A673 (cell line): ENCODE data around the gene ICOSLG. TPM values are rescaled to one million over a fixed set of nuclear protein-coding genes. Genes with fewer than 3 reads are reported as not detected.

Experiments
- BruUV-seq: library from RNA; stranded (reverse); fragments of 400-500 nt; replicated peaks from 2 replicates; lab custom pipeline; 2021; lab: Mats Ljungman, UMichigan
- CTCF ChIA-PET: fragments of 300-600 bp; sonication (Branson Sonifier 250); formaldehyde crosslinking; loops from one replicate; lab custom pipeline; 2022; ENCODE audit warnings: antibody characterized with exemption; lab: Charles Lee
- POLR2A ChIA-PET: fragments of 300-600 bp; sonication (Branson Sonifier 250); formaldehyde crosslinking; loops from one replicate; lab custom pipeline; 2022; ENCODE audit warnings: antibody characterized with exemption; ENCODE audit not compliant: low non-redundant PET; lab: Charles Lee
- DNase-seq: peaks from one replicate; pipeline ENCODE4 v3.0.0-alpha.2; 2015; ENCODE audit warnings: low spot score
- H3K27ac ChIP-seq: fragments of 200-600 bp; sonication (generic); 2 replicates; pipeline ENCODE4 v1.5.1; 2016; ENCODE audit warnings: mixed run types, low read depth, mild to moderate bottlenecking, mixed read lengths, antibody characterized with exemption, low read length; ENCODE audit not compliant: poor library complexity, severe bottlenecking
- H3K27me3 ChIP-seq: fragments of 200-600 bp; sonication (generic); replicated peaks from 2 replicates; pipeline ENCODE4 v1.6.1; 2017; ENCODE audit warnings: mixed run types, low read depth, mild to moderate bottlenecking, mixed read lengths, antibody characterized with exemption, low read length; ENCODE audit not compliant: insufficient read depth, poor library complexity
- H3K36me3 ChIP-seq: fragments of 200-600 bp; sonication (generic); 2 replicates; pipeline ENCODE4 v1.6.1; 2016; ENCODE audit warnings: mixed run types, mild to moderate bottlenecking, mixed read lengths, antibody characterized with exemption, low read length; ENCODE audit not compliant: insufficient read depth, poor library complexity, severe bottlenecking
- H3K4me1 ChIP-seq: fragments of 200-600 bp; sonication (generic); 2 replicates; pipeline ENCODE4 v1.6.1; 2017; ENCODE audit warnings: mixed run types, mild to moderate bottlenecking, mixed read lengths, antibody characterized with exemption, low read length; ENCODE audit not compliant: insufficient read depth, poor library complexity, severe bottlenecking
- H3K4me3 ChIP-seq: fragments of 200-600 bp; sonication (generic); 2 replicates; pipeline ENCODE4 v1.5.1; 2016; ENCODE audit warnings: low read depth, mixed run types, mild to moderate bottlenecking, mixed read lengths, low read length; ENCODE audit not compliant: poor library complexity, severe bottlenecking
- H3K9me3 ChIP-seq: fragments of 200-600 bp; sonication (generic); 2 replicates; pipeline ENCODE4 v1.6.1; 2016; ENCODE audit warnings: mixed run types, low read depth, mild to moderate bottlenecking, mixed read lengths, antibody characterized with exemption, low read length; ENCODE audit not compliant: poor library complexity, severe bottlenecking
- EZH2 ChIP-seq: fragments of 200-600 bp; sonication (generic); IDR thresholded peaks from 2 replicates; pipeline ENCODE4 v1.6.1; 2017; ENCODE audit warnings: borderline replicate concordance, low read depth, mild to moderate bottlenecking, mixed read lengths, antibody characterized with exemption, low read length; ENCODE audit not compliant: poor library complexity, severe bottlenecking
- intact Hi-C: fragments of 100-400 bp; cut with micrococcal nuclease; formaldehyde crosslinking; loops from one replicate; pipeline ENCODE4 v1.10.0; 2022; ENCODE audit not compliant: unreplicated experiment
- total RNA-seq: library from RNA; stranded (reverse); gene quantifications from 2 replicates; pipeline ENCODE4 v1.2.3, GENCODE V29; 2021
- TF ChIP-seq, protein P1 (sequence below): fragments of 300-800, 200-600 bp; sonication (generic); conservative IDR thresholded peaks from 2 replicates; pipeline ENCODE4 v1.5.1; 2017; ENCODE audit warnings: low read depth, mild to moderate bottlenecking, antibody characterized with exemption, low read length, moderate library complexity, mixed read lengths

ICOSLG gene
- total RNA-seq, 1 experiment from 2014 or later = 0.69 TPM

DNA sequence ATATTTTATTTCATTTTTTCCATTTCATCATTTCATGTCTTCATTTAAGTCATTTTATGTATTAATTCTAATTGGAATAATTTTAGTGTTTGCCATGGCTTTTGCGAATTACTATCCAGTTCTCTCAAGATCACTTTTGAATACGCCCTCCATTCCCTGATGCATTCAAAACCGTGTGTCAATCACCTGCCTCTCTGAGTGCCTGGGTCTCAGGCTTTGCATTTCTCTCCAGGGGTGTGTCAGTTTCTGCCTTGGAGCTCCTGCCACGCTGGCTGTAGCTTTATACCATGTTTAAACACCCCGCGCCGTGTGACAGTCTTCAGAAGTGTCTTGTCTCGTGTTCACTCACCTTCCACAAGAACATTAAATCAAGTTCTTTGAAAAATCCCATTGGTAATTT lies 28.3 kb upstream of the ICOSLG start:
- no peak for TF ChIP-seq EZH2
- TF ChIP-seq, protein P1, sequence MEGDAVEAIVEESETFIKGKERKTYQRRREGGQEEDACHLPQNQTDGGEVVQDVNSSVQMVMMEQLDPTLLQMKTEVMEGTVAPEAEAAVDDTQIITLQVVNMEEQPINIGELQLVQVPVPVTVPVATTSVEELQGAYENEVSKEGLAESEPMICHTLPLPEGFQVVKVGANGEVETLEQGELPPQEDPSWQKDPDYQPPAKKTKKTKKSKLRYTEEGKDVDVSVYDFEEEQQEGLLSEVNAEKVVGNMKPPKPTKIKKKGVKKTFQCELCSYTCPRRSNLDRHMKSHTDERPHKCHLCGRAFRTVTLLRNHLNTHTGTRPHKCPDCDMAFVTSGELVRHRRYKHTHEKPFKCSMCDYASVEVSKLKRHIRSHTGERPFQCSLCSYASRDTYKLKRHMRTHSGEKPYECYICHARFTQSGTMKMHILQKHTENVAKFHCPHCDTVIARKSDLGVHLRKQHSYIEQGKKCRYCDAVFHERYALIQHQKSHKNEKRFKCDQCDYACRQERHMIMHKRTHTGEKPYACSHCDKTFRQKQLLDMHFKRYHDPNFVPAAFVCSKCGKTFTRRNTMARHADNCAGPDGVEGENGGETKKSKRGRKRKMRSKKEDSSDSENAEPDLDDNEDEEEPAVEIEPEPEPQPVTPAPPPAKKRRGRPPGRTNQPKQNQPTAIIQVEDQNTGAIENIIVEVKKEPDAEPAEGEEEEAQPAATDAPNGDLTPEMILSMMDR = no peak
- ChIA-PET POLR2A (no interaction called here), CTCF (no interaction called here)
- H3K9me3 ChIP-seq = no peaks in the 10 kb centered on the region
- H3K4me3 ChIP-seq = no peak overlapping the region
- intact Hi-C loops = no loop called here
- H3K36me3 ChIP-seq = no peaks in the 10 kb centered on the region
- no TSS peak for BruUV-seq
- H3K4me1 ChIP-seq = no peaks in the 10 kb centered on the region
- DNase-seq = no peak
- no peak overlapping the region for H3K27ac ChIP-seq
- no peaks in the 10 kb centered on the region for H3K27me3 ChIP-seq

DNA sequence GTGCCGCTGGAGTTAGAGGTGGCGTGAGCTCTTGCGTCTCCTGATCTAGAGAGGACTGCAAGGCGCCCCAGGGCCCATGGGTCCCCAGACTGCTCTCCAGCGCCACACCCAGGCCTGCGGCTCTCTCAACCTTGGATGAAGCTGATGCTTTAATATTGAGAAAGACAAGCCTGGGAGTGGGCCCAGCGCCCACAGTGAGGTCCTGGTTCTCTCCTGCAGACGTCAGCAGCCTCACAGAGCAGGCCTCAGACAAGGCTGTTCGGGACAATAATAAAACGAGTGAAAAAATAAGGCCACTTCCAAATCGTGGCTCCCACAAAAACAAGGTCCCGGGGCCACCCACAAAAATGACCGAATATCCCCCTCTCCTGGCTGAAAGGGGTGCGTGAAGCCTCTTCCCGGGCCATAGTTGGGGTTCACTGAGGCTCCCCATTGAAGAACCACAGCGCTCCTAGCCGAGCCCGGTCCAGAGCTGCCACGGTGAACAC lies 27.0 kb upstream of the ICOSLG start:
- H3K4me3 ChIP-seq = no peak overlapping the region
- H3K9me3 ChIP-seq = no peaks in the 10 kb centered on the region
- TF ChIP-seq, protein P1 = no peak; the same call in 1 of the 2 replicates
- no peak for TF ChIP-seq EZH2
- ChIA-PET CTCF (no interaction called here), POLR2A (no interaction called here)
- no peaks in the 10 kb centered on the region for H3K36me3 ChIP-seq
- intact Hi-C loops = no loop called here
- BruUV-seq = no TSS peak
- H3K27ac ChIP-seq = no peak overlapping the region
- DNase-seq = no peak
- H3K4me1 ChIP-seq = no peaks in the 10 kb centered on the region
- H3K27me3 ChIP-seq = no peaks in the 10 kb centered on the region

DNA sequence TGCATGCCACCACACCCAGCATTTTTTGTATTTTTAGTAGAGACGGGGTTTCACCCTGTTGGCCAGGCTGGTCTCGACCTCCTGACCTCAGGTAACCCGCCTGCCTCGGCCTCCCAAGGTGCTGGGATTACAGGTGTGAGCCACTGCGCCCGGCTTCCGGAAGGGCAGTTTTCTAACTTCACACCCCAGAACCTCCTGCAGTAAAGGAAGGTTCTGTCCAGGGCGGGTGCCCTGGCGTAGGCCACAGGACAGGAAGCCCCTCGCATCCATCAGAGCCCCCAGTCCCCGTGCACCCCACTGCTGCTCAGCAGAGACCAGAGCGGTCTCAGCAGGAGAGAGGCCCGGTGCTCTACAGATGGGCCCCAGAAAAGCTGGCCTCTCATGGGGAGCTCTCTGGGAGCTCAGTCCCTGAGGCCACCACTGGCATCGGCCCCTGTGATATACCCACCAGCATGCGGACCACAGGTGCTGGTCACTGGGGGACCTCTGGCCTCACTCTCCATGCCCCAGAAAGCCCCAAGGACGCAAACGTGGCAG lies 25.1 kb upstream of the ICOSLG start:
- TF ChIP-seq EZH2 = no peak
- no peak overlapping the region for H3K27ac ChIP-seq
- H3K9me3 ChIP-seq = no peaks in the 10 kb centered on the region
- no peak overlapping the region for H3K4me3 ChIP-seq
- CTCF ChIA-PET = no interaction called here
- DNase-seq = no peak
- no peaks in the 10 kb centered on the region for H3K4me1 ChIP-seq
- H3K36me3 ChIP-seq = no peaks in the 10 kb centered on the region
- H3K27me3 ChIP-seq = no peaks in the 10 kb centered on the region
- POLR2A ChIA-PET = no interaction called here
- BruUV-seq = no TSS peak
- intact Hi-C loops = no loop called here

DNA sequence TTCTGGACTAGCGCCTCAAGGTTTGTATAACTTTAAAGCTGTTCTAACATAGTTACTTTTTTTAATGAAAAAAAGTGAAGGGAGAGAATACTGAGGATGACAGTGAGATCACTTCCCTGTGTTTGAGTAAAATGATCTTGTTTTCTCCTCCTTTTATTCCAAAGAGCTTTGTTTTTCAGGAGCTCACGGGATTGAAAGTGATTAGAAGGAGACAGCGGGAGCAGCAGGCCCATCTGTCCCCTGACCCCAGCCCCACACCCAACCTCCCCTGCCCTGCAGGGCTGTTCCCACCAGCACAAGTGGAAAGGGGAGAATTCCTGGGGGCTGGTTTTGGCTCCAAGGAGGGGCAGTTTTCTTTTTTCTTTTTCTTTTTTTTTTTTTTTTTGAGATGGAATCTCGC lies 23.0 kb upstream of the ICOSLG start:
- H3K4me3 ChIP-seq = no peak overlapping the region
- H3K9me3 ChIP-seq = no peaks in the 10 kb centered on the region
- H3K27me3 ChIP-seq = no peaks in the 10 kb centered on the region
- H3K27ac ChIP-seq = no peak overlapping the region
- no peak for DNase-seq
- intact Hi-C loops = no loop called here
- H3K4me1 ChIP-seq = no peaks in the 10 kb centered on the region
- no peak for TF ChIP-seq EZH2
- TF ChIP-seq, protein P1 = no peak
- CTCF ChIA-PET = no interaction called here
- no TSS peak for BruUV-seq
- POLR2A ChIA-PET = no interaction called here
- no peaks in the 10 kb centered on the region for H3K36me3 ChIP-seq
